ENCODE measurements around the gene WSCD2. TPM values are rescaled to one million over a fixed set of nuclear protein-coding genes. Genes with fewer than 3 reads are reported as not detected.
"Not testable (repeated sequence)": the region's sequence is repeated elsewhere in the genome, so short reads cannot be mapped to it uniquely, and the experiment has no call there.

Gene WSCD2
- total and polyA plus RNA-seq, 2 donors (not counting 1 experiment from before 2014, with no cell fraction given): 1.1 to 5.9 TPM

- no peaks in the 10 kb centered on the region for H3K79me2 ChIP-seq (ENCODE audit: control insufficient read depth, insufficient read depth, low read length)
- no peak overlapping the region for H3K27ac ChIP-seq (ENCODE audit: low read length in 2 of 2)
- H3K4me3 ChIP-seq (ENCODE audit: control extremely low read depth in 1 of 5, extremely low read depth in 1 of 5, insufficient read depth in 1 of 5, low read depth in 2 of 5, low read length in 4 of 5): no peak overlapping the region
- Mint-ChIP-seq H3K4me1 (no peaks in the 10 kb centered on the region), H3K27me3 (peaks cover 10% of the 10 kb centered on the region), H3K9me3 (ENCODE audit: insufficient read depth) (no peaks in the 10 kb centered on the region), H3K27ac (no peak overlapping the region), H3K4me3 (no peak overlapping the region)
- intact Hi-C loops (cut with micrococcal nuclease): no loop called here
- 82% methylated on average over 3 of the region's 3 CpGs for WGBS (ENCODE audit: insufficient coverage)
- H3K9me3 ChIP-seq (ENCODE audit: control extremely low read depth in 1 of 3, control insufficient read depth in 2 of 3, insufficient read depth in 1 of 3, low read length in 2 of 3): no peaks in the 10 kb centered on the region
- no peak for ATAC-seq (ENCODE audit: low read depth)
- DNase-seq: no peak
- no peaks in the 10 kb centered on the region for H3K27me3 ChIP-seq (replicated peaks in 1 of 4; ENCODE audit: control extremely low read depth in 1 of 4, control insufficient read depth in 3 of 4, insufficient read depth in 4 of 4, low read length in 3 of 4)
- ChIA-PET POLR2A (no interaction called here), CTCF (no interaction called here)
- TF ChIP-seq CTCF (IDR thresholded peaks at IDR 0.05) (no peak), EZH2 (IDR thresholded peaks at IDR 0.05; ENCODE audit: borderline replicate concordance, insufficient read depth, low read depth, low read length, poor library complexity, severe bottlenecking) (no peak)
- no peaks in the 10 kb centered on the region for H3K36me3 ChIP-seq (replicated peaks in 1 of 2; ENCODE audit: control extremely low read depth in 1 of 2, control insufficient read depth in 1 of 2, extremely low read depth in 1 of 2, insufficient read depth in 2 of 2, low read length in 1 of 2)
- no peak overlapping the region for H3K4me2 ChIP-seq (replicated peaks; ENCODE audit: low read depth, low read length, poor library complexity, severe bottlenecking)
- no peak overlapping the region for H2AFZ ChIP-seq (ENCODE audit: insufficient read depth, low read depth, low read length, poor library complexity, severe bottlenecking)
- H3K4me1 ChIP-seq (ENCODE audit: control insufficient read depth in 2 of 2, insufficient read depth in 2 of 2, low read length in 2 of 2): no peaks in the 10 kb centered on the region
- no peaks in the 10 kb centered on the region for H4K20me1 ChIP-seq (ENCODE audit: control insufficient read depth, insufficient read depth, low read length, poor library complexity, severe bottlenecking)
- H3K9ac ChIP-seq (ENCODE audit: low read length): no peak overlapping the region
These were observed 89.8 kb downstream of the WSCD2 start for GRCh38 chr12:108218921-108219320.

DNA sequence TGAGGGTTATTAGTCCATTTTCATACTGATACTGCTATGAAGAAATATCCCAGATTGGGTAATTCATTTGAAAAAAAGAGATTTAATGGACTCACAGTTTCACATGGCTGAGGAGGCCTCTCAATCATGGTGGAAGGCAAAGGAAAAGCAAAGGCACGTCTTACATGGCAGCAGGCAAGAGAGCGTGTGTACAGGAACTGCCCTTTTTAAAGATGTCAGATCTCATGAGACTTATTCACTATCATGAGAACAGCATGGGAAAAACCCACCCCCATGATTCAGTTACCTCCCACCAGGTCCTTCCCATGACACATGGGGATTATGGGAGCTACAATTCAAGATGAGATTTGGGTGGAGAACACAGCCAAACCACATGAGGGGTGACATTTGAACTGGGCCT lies 96.0 kb downstream of the WSCD2 start:
- H3K9ac ChIP-seq (ENCODE audit: low read length); H3K27ac ChIP-seq (ENCODE audit: low read length in 2 of 2); H4K20me1 ChIP-seq (ENCODE audit: control insufficient read depth, insufficient read depth, low read length, poor library complexity, severe bottlenecking); H3K9me3 Mint-ChIP-seq (ENCODE audit: insufficient read depth); H3K27me3 Mint-ChIP-seq; POLR2A ChIA-PET; H3K4me3 Mint-ChIP-seq; H3K27me3 ChIP-seq (replicated peaks in 1 of 4; ENCODE audit: control extremely low read depth in 1 of 4, control insufficient read depth in 3 of 4, insufficient read depth in 4 of 4, low read length in 3 of 4); H3K36me3 ChIP-seq (replicated peaks in 1 of 2; ENCODE audit: control extremely low read depth in 1 of 2, control insufficient read depth in 1 of 2, extremely low read depth in 1 of 2, insufficient read depth in 2 of 2, low read length in 1 of 2); intact Hi-C loops (cut with micrococcal nuclease); DNase-seq; H3K4me3 ChIP-seq (ENCODE audit: control extremely low read depth in 1 of 5, extremely low read depth in 1 of 5, insufficient read depth in 1 of 5, low read depth in 2 of 5, low read length in 4 of 5); H3K79me2 ChIP-seq (ENCODE audit: control insufficient read depth, insufficient read depth, low read length); H3K4me1 ChIP-seq (ENCODE audit: control insufficient read depth in 2 of 2, insufficient read depth in 2 of 2, low read length in 2 of 2); H3K4me2 ChIP-seq (replicated peaks; ENCODE audit: low read depth, low read length, poor library complexity, severe bottlenecking); H2AFZ ChIP-seq (ENCODE audit: insufficient read depth, low read depth, low read length, poor library complexity, severe bottlenecking); ATAC-seq (ENCODE audit: low read depth); H3K27ac Mint-ChIP-seq; H3K9me3 ChIP-seq (ENCODE audit: control extremely low read depth in 1 of 3, control insufficient read depth in 2 of 3, insufficient read depth in 1 of 3, low read length in 2 of 3); H3K4me1 Mint-ChIP-seq: not testable (repeated sequence)
- CTCF ChIA-PET: interaction anchor here (0.6 kb wide), 1 partner anchor 316 kb away, joined by 3 read pairs; no protein-coding TSS in a partner anchor
- no CpG with 5 or more reads among the region's 2 CpGs for whole genome bisulfite sequencing (ENCODE audit: insufficient coverage)
